GM18858 (cell line): Measurements from ENCODE around the gene NGRN.
A peak's percentile ranks its signal among the peaks of the same experiment; 100 is the strongest.

ENCODE experiments used
- ATAC-seq: cut with Tn5 transposase; IDR thresholded peaks from one replicate; pipeline ENCODE4 v1.9.1; 2021; ENCODE audit not compliant: unreplicated experiment

The NGRN gene, protein sequence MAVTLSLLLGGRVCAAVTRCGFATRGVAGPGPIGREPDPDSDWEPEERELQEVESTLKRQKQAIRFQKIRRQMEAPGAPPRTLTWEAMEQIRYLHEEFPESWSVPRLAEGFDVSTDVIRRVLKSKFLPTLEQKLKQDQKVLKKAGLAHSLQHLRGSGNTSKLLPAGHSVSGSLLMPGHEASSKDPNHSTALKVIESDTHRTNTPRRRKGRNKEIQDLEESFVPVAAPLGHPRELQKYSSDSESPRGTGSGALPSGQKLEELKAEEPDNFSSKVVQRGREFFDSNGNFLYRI

GRCh38 chr15:90265271-90266060, at the start of gene NGRN:
Gene NGRN, plus strand, starts transcription at chr15:90265672. Its CDS starts 41 bp downstream, at chr15:90265713.
- ATAC-seq: peak; percentile 84

DNA sequence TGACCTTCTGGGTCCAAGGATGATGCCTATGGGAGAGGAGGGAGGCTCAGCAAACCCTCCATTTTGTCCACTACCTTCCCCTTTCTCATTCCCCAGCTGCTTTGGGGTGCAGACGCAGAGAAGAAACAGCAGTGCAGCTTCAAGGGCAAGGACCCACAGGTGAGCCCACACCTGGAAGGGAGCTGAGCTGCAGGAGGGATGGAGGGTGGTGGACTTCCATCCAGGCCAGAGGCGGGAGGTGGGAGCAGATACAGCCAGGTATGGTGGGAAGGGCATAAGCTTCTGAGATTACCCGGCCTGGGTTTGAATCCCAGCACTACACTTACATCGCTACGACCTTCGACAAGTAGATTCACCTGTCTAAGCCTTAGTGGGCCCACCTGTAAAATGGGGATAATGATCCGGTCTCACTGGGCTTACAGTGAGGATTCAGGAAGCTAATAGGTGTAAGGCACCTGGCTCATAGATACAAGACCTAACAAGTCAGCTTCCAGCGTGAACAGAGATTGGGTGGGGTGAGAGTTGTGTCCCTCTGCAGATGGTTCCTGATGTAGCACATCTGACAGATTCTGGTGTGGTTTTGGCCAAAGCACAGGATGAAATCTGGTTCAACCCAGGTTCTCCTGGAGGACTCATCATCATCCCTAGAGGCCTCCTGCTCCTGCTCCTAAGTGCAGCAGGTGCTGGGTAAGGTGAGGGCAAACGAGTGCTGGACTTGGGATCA, 47.6 kb upstream of the NGRN start:
- no peak for ATAC-seq

DNA sequence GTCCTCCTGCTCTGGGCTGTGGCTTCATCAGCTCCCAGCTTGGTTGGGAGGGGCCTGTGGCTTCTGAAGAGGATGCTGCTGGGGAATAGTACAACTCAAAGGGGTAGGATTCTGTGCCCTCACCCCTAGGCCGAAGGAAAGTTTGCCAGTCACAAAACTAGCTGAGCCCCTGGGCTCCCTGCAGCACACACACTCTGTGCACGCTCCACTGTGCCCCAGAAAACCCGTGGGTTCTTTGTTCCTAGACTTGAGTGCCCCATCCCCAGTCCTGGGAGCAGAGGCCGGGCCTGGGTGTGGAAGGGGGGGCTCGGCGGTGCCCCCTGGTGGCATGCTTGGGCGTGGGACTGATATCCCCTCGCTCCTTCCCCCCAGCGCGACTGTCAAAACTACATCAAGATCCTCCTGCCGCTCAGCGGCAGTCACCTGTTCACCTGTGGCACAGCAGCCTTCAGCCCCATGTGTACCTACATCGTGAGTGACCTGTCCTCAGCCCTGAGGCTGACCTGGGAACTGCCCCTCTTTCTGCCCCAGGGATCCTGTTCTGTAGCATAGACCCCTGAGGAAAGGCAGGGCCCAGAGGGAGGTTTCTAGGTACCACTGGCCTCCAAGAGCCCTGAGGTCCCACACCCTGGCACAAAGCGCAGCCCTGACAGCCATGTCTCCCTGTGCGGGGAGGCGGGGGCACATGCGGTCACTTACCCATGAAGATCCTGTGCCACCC, 45.9 kb upstream of the NGRN start:
- ATAC-seq: no peak

DNA sequence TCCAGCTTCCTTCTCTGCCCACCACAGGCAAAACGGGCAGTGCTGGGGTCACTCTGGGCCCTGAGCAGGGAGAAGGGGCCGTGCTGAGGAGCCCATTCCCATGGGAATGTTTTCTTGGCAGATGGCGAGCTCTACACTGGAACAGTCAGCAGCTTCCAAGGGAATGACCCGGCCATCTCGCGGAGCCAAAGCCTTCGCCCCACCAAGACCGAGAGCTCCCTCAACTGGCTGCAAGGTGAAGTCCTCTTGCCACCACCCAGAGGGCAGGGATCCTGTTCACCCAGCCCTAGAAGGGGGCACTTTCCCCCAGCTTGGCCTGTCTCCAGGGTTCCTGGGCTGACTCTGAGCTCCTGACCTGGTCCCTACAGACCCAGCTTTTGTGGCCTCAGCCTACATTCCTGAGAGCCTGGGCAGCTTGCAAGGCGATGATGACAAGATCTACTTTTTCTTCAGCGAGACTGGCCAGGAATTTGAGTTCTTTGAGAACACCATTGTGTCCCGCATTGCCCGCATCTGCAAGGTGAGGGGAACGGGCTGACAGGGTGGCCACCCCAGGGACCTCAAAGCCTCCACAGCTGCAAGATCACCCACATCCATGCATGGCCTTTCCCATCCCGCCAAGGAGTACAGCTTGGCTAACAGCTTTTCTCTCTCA, 44.1 kb upstream of the NGRN start:
- ATAC-seq: no peak

DNA sequence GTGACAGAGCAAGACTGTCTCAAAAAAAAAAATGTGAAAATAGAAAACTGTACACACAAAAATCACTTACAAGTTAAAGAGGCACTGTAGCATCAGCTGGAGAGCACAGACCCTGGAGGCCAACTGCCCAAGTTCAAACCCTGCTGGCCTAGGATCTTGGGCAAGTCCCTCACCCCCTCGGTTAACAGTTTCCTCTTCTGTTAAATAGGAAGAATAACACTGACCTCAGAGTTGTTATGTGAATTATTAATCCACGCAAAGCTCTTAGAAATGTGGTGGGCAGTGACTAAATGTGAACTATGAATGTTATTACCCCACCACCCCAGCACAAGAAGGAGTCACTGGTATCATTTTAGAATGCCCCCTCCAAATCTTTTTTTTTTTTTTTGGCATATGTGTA, 42.9 kb upstream of the NGRN start:
- ATAC-seq: no peak

GRCh38 chr15:90223441-90224165, 41.9 kb upstream of the NGRN start:
- no peak for ATAC-seq

- no peak for ATAC-seq
These were observed 40.4 kb upstream of the NGRN start for GRCh38 chr15:90225047-90225446.

GRCh38 chr15:90225504-90226234, 39.8 kb upstream of the NGRN start:
- ATAC-seq: no peak

DNA sequence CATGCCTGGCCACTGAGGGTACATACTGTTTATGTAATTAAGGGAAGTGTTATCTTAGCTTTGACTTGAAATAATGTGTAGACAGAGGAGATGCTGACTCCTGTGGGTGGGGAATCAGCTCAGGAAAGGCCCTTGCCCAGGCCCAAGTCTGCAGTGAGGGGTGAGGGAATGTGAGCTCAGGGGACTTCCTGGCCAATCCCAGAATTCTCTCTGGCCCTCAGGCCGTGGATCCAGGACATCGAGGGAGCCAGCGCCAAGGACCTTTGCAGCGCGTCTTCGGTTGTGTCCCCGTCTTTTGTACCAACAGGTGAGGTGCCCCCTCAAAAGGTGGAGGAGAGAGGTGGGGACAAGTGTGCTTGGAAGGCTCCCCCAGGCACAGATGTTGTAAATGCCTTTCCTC, 38.1 kb upstream of the NGRN start:
- no peak for ATAC-seq

GRCh38 chr15:90227816-90228772, 37.4 kb upstream of the NGRN start:
- ATAC-seq: no peak

GRCh38 chr15:90228960-90229359, 36.5 kb upstream of the NGRN start:
- ATAC-seq: no peak

DNA sequence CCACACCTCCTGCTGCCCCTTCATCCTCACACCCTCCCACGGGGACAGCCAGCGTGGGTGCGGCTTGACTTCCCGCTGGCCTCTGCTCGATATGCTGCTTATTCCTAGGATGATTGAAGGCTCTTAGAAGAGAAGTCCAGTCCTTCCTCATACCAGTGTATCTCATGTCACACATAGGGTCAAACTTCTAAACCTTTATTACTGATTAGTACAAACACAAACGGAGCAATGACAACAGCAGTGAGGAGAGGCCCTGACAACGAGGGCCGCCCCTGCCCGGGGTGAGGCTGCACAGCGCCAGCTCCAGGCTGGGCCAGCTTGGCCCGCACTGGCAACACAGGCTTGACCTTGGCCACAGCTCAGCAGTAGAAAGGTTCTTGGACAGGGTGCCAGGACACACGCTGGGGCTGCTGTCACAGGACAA, 35.4 kb upstream of the NGRN start:
- no peak for ATAC-seq

DNA sequence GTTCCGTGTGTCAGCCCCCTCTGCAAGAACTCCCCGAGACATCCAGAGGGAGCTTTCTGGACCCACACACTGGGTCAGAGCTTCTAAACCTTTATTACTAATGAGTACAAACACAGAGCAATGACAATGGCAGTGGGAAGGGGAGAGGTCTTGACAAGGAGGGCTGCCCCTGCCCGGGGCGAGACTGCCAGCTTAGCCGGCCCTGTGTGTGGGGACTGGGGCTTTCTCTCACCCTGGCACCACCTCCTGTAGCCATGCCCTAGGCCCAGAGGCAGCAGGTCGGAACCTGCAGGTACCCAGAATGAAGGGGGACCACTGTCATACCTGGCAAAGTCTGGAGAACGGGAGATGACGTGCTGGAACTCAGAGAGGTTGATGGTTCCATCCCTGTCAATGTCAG, 34.9 kb upstream of the NGRN start:
- ATAC-seq: no peak

- no peak for ATAC-seq
These were observed 34.1 kb upstream of the NGRN start for GRCh38 chr15:90231028-90232017.

GRCh38 chr15:90232196-90232595, 33.3 kb upstream of the NGRN start:
- ATAC-seq: no peak

DNA sequence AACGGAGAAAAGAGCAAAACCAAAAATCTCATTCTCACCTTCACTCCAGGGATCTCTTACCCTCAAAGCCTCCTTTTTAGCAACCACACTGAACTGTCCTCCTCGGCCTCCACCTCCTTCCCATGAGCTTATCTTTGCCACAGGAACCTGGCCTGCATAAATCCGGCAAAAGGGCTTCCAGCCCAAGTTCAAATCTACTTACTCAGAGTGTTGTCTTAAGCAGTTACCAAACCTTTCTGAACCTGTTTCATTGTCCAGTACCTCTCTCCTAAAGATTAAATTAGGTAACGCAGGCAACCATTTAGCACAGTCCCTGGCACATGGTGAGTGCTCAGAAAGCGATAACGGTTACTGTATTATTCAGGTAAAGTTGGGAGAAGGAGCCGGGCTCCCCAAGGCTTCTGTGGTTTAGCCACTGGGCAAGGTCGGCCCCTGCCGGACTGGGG, 32.5 kb upstream of the NGRN start:
- no peak for ATAC-seq
